Measurements from ENCODE around the gene HS6ST3.
"Not testable (repeated sequence)": the region's sequence is repeated elsewhere in the genome, so short reads cannot be mapped to it uniquely, and the experiment has no call there.

The HS6ST3 gene

DNA sequence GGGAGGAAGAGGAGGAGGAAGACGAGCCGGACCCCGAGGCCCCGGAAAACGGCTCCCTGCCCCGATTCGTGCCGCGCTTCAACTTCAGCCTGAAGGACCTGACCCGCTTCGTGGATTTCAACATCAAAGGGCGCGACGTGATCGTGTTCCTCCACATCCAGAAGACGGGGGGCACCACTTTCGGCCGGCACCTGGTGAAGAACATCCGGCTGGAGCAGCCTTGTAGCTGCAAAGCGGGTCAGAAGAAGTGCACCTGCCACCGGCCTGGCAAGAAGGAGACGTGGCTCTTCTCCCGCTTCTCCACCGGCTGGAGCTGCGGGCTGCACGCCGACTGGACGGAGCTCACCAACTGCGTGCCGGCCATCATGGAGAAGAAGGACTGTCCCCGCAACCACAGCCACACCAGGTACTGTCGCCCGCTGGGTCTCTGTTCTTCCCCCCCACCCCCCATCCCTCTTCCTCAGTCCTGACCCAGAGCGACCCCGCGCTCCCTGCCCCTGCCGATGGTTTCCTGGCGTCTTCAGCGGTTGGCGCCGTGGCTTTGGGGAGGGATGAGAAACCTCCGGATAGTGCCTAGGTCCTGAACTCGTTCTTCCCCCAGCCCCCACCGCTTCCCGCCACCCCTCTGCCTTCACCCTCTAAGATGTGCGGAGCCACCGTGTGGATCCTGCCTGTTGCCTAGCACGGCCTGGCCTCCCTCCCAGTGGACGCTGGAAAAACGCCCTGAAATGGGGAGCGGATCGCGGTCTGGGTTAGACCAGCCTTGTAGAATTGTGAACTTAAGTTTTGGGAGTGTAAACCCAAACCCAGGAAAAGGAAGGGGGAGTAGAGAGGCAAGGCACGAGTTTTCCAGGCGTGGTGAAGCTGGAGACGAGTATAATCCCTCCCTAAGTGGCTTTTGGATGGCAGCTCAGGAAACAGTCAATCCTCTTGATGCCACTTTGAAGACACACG lies 1.5 kb downstream of the HS6ST3 start:
- in situ Hi-C loops (cut with MboI; ENCODE audit: low sequenced_read_pairs), result no loop called here

DNA sequence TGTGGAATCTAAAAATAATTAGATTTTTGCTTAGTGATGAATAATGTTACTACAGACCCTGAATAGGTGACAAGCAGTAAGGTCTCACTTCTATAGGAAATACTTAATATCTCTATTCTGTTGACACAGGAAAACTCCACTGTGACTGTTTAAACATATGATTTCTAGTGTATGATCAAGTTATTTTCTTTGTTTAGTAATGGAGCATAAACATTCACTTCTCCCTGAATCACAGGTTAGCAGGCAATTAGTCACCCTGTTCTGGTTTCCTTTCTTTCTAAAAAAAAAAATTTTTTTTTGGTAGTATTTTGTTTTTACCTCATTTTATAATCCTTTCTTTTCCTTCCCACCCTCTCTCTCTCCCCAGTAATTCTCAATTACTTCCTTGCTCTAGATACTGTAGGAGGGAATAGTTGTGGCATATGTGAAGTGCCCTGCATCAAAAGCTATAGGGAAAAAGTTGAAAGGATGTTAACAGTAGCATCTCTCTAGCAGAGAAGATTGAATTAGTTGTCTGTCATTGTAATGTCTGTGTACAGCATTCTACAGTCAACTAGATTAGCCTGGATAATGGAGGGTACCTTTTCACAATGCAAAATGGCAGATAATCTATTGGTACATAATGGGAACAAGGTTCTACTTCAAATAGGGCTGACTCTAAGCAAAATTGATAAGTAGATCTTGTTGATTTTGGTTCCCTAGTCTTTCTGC lies 3.5 kb downstream of the HS6ST3 start:
- in situ Hi-C loops (cut with MboI; ENCODE audit: low sequenced_read_pairs), result no loop called here

DNA sequence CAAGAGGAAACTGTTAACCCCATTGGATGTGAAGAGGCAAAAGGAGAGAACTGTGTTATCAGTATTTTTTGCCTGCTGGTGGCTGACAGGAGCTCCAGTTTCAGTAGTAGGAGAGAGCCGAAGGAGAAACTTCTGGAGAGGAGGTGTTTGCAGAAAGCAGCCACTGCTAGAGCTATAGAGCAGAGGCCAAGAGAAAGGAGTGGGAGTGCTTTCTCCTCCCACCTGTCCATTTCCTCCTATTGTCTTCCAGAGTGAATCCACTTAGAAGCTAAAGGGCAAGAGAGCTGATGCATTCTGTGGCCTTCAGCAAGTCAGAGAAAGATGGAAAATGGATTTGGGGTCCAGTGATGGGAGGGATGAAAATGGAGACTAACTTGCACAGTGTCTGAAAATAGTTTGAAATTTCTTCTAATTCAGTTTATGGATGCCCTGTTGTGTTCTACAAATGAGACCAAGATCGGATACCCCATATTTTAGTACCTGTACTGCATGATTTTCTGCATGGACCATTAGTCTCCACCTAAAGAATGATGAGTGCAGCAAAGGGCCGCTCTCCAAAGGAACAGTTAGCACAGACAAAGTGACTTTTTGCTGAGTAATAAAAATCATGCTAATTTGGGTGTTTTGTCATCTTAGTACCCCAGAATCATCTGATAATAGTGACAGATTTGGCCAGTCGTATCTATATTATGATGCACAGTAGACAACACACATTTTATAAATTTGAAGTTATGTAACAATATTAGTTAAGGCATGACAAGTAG lies 10.7 kb downstream of the HS6ST3 start:
- in situ Hi-C loops (cut with MboI; ENCODE audit: low sequenced_read_pairs), result no loop called here

DNA sequence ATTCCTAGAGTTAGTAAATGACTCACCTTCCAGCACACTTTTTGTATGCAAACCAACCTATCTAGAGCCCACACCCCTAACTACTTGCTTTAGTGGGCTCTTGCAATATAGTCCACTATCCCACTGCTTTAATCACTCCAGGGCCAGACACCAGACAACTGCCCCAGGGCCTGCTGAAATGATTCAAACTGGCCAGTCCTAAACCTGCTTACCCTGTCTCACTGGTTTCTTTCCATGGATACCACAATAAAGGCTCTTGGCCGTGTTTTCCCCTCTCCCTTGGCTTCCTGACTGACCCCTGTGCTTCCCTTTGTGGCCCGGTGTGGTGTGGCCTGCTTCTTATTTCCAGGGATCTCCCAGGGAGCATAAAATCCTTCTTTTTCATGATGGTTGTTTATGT lies 14.6 kb downstream of the HS6ST3 start:
- in situ Hi-C loops (cut with MboI; ENCODE audit: low sequenced_read_pairs), result no loop called here

DNA sequence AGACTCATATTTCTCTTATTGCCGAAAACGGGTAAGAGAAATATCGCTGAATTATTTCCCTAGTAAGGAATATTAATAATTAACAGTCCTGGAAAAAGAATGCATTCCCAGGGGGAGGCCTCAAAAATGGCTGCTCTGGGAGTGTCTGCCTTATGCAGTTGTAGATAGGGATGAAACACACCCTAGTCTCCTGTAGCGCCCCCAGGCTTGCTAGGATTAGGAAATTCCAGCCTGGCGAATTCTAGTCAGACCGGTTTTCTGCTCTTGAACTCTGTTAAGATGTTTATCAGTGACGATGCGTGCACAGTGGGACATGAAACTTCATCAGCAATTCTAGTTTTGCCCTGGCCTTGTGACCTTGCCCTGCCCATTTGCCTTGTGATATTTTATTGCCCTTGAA lies 18.2 kb downstream of the HS6ST3 start:
- in situ Hi-C loops (cut with MboI; ENCODE audit: low sequenced_read_pairs), result not testable (repeated sequence)

DNA sequence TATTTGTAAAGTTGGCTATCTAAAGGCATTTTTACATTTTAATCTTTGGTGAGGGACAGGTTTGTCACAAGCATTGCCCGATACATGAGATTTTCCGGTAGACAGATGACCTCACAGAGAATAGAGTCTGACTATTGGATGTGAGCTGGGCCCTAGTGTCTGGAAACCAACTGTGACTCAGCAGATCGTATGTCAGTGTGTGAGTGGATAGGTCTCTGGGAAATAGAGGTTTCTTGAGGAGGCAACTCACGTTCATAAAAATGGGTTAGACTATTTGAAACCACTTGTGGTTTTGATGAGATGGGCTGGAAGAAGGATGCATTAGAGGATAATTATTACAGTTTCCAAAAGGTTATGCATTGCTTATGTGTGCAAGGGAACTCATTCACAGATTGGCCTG lies 19.2 kb downstream of the HS6ST3 start:
- in situ Hi-C loops (cut with MboI; ENCODE audit: low sequenced_read_pairs), result no loop called here

DNA sequence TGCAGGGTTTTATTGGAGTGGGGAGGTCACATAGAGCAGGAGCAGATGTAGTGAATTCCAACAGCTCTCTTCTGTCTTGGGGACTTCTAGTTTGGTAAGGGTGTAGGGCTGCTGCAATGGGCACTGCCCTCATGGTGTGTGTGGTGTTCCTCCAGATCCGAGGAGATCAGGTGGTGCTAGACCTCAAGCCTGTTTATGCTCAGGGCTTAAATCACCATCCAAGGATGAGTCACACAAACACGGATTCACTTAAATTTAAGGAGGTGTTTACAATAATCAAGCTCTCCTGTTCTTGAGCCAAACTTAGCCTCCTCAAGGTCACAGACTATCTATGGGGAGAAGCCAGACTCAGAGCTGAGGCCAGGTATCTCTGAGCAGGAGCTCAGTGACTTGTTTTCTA lies 23.0 kb downstream of the HS6ST3 start:
- in situ Hi-C loops (cut with MboI; ENCODE audit: low sequenced_read_pairs), result no loop called here

DNA sequence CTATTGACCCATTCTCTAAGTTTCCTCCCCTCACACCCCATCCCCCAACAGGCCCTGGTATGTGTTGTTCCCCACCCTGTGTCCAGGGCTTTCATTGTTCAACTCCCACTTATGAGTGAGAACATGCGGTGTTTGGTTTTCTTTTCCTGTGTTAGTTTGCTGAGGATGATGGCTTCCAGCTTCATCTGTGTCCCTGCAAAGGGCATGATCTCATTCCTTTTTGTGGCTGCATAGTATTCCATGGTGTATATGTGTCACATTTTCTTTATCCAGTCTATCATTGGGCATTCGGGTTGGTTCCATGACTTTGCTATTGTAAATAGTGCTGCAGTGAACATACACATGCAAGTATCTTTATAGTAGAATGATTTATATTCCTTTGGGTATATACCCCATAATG lies 25.5 kb downstream of the HS6ST3 start:
- in situ Hi-C loops (cut with MboI; ENCODE audit: low sequenced_read_pairs), result not testable (repeated sequence)

DNA sequence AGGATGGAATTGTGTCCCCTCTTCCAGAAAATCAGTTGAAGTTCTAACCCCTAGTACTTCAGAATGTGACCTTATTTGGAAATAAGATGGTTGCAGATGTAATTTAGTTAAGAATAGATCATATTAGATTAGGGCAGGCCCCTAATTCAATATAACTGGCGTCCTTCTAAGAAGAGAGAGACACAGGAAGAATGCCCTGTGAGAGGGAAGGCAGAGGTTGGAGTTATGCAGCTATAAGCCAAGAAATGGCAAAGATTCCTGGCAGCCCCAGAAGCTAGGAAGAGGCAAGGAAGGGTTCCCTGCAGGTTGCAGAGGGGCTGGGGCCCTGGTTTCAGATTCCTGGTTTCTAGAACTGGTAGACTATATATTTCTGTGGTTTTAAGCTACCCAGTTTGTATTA lies 30.0 kb downstream of the HS6ST3 start:
- in situ Hi-C loops (cut with MboI; ENCODE audit: low sequenced_read_pairs), result no loop called here

DNA sequence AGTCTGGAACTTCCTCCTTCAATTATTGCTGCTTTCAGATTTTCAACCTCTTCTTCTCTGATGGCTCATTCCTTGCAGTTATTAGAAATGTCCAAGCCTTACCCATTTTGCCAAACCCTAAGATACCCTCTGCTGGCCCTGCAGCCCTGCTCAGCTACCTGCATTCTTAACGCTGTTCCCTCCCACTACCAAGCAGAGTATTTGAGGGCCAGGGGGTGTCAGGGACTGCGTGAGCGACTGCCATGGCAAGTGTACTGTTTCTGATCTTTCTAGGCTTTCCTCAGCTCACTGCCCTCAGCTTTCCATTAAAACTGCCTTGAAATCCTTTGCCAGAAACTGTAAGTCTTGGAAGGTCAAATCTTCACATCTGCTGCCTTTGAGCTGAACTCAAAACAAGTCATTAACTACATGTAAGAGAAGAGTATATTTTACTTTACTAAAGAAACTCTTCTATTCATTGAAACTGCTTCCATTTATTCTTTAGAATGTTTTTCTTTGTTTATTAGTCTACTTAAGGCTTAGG lies 41.0 kb downstream of the HS6ST3 start:
- in situ Hi-C loops (cut with MboI; ENCODE audit: low sequenced_read_pairs), result no loop called here

DNA sequence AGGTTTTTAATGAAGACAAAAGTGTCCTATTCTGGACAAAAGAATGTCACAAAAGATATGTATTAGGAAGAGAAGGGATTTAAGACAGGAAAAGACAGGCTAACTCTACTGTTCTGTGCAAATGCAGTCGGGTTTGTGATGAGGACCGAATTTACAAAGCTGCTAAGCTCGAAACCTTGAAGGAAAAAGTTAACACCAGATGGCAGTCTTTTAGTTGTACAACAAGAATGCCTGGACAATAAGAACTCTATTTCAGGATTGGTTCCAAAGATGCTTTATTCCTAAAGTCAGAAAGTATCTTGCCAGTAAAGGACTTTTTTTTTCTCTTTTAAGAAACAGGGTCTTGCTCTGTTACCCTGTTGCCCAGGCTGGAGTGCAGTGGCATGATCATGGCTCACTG lies 51.1 kb downstream of the HS6ST3 start:
- in situ Hi-C loops (cut with MboI; ENCODE audit: low sequenced_read_pairs), result no loop called here

DNA sequence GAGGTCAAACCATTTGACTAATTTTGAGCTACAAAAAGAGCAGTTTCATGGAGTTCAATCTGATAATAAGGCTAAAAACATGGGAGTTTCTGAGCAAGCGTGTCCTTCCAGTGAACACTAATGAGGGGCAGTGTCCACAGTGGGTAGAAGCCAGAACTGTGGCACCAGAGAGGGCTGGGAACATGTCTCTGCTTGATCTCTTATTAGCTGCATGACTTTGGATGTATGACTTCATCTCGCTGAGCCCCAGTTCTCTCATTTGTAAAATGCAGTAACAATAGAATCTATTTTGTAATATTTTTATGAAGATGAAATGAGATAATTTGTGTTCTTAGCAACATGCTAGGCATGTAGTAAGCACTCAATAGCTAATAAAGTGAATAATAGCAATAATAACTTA lies 69.8 kb downstream of the HS6ST3 start:
- in situ Hi-C loops (cut with MboI; ENCODE audit: low sequenced_read_pairs), result no loop called here

DNA sequence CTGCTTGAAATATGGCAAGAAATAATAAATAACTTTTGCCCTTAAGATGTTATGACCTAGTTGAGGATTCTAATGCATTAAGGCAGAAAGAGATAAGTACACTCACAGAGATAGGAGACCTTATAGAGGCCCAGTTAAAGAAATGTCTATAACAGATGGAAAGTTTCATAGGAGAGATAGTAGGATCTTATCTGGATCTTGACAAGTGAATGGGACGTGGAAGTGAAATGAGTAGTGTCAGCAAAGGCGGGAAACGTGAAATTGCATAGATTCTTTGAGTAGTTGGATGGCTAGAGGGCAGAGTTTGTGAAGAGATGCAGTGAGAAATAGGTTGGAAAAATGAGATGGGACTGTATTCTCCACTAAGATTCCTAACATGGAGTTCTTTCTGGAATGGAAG lies 71.2 kb downstream of the HS6ST3 start:
- in situ Hi-C loops (cut with MboI; ENCODE audit: low sequenced_read_pairs), result no loop called here

DNA sequence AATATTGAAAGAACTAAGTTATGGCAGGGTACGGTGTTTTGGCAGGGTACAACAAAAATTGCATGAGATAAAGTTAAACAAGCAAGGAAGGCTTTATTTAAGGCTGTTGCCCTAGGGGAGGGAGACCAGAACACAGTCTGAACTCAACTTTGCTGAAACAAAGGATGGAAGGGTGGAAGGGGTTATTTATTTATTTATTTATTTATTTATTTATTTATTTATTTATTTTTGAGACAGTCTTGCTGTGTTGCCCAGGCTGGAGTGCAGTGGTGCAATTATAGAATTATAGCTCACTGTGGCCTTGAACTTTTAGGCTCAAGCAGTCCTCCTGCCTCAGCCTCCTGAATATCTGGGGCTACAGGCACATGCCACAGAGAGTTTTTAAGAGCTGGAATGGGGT lies 75.9 kb downstream of the HS6ST3 start:
- in situ Hi-C loops (cut with MboI; ENCODE audit: low sequenced_read_pairs), result no loop called here

DNA sequence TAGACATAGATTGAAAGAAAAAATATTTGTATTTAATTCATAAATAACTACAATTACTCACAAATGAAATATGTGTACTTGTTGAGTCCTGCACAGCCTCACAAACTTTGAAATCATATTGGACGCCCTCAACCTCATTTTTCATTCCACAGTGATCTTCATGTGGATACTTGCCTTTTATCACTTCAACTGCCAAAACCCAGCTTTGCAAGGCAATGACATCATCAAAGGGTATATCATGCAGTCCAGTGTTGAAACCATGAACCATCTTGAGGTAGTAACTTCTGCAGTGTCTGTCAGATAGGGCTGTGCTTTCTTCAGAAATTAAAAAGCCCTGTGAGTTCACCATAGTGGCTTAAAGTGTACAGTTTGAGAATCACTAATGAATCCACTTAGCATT lies 82.2 kb downstream of the HS6ST3 start:
- in situ Hi-C loops (cut with MboI; ENCODE audit: low sequenced_read_pairs), result no loop called here

DNA sequence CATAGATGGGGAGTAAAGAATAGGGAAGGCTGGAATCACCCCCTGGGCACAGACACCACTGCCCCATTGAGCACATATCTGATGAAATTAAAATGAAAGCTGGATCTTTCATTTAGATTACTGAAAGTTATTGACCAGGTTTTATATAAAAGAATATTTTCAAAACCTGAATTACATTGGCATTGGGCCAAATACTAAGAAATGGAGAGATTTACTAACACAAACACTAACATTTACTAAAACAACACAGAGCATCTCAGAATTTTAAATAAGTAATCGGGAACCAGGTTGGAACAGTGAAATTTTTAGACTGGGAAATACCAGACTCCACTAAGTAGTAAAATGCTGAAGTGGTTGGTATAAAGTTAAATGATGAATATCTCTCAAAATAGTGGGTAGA lies 88.9 kb downstream of the HS6ST3 start:
- in situ Hi-C loops (cut with MboI; ENCODE audit: low sequenced_read_pairs), result no loop called here

DNA sequence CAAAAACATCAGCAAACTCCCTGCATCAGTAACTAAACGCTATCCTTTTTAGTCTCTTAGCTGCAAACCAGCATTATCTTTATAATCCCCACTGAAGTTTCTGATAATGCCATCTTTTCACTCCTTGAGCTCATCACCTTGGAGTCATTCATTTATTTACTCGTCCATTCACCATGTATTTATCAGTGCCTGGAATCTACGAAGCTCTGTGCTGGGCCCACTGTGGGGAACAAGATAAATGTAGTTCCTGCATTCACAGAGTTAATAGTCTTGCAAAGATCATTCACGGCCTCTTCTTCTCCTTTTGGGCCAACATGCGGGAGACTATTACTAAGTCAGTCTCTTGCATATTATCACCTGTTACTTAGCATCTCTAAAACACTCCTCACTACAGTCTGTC lies 89.4 kb downstream of the HS6ST3 start:
- in situ Hi-C loops (cut with MboI; ENCODE audit: low sequenced_read_pairs), result no loop called here

DNA sequence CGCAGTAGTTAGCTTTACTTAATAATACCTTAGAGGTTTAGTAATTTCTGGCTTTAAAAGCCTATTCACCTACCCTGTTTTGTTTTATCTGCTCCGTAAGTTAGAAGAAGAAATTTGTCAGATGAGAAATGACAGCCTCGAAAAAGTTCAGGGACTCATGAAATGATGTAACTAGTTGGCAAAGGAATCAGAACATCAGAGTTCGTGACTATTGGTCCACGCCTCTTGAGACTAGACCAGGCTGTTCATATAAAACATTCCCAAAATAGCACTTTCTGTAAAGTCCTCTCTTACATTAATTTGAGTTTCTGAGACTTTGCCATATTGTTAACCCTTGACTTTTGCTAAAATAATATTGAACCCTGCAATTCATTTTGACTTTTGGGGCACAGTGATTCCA lies 92.0 kb downstream of the HS6ST3 start:
- in situ Hi-C loops (cut with MboI; ENCODE audit: low sequenced_read_pairs), result no loop called here

DNA sequence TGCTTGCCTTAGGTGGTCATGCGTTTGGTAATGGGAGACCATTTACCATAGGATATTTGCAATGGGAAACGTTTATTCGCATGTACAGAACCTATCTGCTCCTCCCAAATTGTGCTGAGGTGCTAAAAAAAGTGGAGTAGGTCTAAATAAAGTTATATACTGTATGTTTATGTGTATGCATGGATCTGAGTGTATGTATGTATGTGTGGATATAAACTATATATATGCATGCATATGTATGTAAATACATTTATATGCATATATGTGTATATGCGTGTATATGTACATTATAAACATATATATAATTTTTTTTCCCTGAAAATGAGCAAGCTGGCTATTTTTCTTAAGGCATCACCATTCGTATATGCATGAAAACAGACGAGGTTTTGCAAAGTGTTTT lies 95.9 kb downstream of the HS6ST3 start:
- in situ Hi-C loops (cut with MboI; ENCODE audit: low sequenced_read_pairs), result no loop called here

DNA sequence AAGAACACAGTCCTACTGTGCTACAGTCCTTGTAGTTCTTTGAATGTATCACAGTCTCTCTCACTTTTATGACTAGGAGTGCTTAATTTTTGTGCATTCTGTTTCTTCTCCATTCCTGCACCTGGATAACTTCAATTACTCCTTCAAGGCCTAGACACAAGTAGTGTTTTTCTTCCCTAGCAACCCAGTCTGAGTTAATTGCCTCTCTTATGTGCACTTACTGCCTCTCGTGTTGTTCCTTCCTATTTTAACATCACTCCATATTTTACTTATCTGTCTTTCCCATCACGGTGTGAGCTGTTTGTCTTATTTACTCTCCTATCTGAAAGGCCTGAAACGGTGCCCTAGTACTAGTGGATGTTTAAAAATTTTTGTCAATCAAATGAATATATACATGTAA lies 101.5 kb downstream of the HS6ST3 start:
- in situ Hi-C loops (cut with MboI; ENCODE audit: low sequenced_read_pairs), result no loop called here

DNA sequence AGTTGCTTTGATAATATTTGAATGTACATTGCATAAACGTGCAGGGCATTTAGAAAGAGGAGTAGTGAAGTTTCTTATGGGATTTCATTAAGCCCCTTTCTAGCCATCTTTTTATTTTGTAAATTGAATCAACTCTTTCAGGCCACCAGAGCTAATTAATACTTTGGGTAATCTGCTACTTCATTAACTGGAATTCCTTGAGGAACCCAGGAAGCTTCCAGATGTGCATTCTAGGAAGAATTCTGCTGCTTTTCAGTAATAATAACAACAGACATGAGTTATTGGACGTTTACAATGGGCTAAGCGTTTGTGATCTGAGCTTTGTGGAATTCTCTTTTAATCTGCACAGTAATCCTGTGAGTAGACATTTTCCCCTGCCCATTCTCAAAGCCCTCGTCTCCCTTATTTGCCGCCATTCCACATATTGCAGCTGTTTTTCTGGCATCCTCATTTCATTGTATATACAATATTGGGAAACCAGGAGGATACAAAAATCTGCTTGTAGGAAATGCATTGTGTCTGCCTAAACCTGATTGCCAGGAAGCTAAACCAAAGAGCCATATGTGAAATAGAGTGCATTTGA lies 103.9 kb downstream of the HS6ST3 start:
- in situ Hi-C loops (cut with MboI; ENCODE audit: low sequenced_read_pairs), result no loop called here
